AG08396 (cell line): ENCODE results near the gene TAX1BP3.

Source experiments
- DNase-seq: peaks from one replicate; pipeline ENCODE4 v3.0.0; 2012; ENCODE audit warnings: low spot score, mixed read lengths

The TAX1BP3 gene

GRCh38 chr17:3688027-3688553, 19.7 kb upstream of the TAX1BP3 start:
- DNase-seq, result peak; percentile 51

DNA sequence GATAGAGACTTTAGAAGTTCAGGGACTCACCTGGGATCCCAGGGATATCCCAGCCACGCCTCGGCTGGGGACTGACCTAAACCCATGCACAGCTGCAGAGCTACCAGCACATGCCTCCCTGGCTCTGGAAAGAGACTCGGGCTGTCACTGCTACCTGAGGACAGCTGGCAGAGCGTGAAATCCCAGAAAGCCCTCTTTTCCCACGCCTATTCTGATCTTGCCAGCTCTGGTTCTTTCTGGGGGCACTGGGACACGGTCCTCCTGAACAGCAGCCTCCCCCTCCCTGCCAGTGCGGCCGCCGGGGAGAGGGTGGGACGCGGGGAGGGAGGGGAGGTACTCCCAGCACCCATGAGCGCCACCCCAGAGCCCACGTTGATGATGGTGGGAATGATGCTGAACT, 16.8 kb upstream of the TAX1BP3 start:
- no peak for DNase-seq

GRCh38 chr17:3683054-3683511, 14.7 kb upstream of the TAX1BP3 start:
- DNase-seq, result peak; percentile 81

GRCh38 chr17:3682033-3682432, 13.7 kb upstream of the TAX1BP3 start:
- DNase-seq, result no peak

DNA sequence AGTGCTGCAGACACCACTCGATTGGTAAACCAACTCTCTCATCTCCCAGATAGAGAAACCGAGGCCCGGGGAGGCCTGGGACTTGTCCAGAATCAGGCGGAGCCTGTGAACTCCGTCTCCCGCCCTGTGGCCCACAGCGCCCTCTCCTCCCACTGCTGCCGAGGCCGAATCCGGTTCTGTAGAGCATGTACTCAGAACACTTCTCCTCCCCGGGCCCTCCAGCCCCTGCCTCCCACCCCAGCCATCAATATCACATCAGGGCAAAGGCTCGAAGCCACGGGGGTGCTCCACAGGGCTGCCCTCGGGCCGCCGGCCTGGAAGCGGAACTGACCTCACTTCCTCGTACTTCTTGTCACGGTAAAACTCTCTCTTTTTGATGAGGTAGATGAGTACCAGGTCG, 13.2 kb upstream of the TAX1BP3 start:
- no peak for DNase-seq

DNA sequence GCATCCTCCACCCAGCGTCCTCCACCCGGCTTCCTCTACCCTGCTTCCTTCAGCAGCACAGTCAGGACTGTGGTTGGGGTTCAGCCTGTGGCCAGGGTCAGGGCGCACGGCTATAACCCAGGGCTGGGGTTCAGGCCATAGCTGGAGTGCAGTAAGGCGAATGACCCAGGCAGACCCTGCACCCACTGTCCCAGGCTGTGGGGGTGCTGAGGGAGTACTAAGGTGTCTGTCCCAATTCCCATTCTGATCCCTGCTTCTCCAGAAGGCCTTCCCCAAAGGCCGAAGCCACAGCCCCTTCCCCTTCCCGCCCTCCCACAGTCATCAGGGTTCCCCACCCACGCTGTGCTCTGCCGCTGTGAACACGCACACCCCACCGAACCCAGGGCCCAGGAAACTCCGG, 12.7 kb upstream of the TAX1BP3 start:
- DNase-seq, result no peak

DNA sequence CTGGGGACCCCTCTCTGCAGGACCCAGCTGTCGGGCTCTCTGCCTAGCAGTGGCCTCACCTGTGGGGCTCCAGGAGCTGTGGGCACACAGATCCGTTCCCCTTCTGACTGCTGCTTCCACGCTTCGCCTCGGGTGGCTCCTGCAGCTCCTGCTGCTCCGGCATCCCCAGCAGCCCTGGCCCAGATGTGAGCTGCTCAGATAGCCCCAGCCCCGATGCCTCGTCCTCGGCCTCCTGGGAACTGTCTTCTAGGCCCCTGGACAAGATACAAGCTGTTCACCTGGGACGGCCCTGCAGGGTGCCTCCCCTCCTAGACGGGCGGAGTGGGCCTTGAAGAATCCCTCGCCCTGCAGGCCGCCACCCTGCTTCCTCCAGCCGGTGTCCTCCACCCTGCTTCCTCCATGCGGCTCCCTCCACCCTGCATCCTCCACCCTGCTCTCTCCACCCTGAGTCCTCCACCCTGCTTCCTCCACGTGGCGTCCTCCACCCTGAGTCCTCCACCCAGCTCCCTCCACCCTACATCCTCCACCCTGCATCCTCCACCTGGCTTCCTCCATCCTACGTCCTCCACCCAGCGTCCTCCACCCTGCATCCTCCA, 11.3 kb upstream of the TAX1BP3 start:
- no peak for DNase-seq

GRCh38 chr17:3678821-3679530, 10.6 kb upstream of the TAX1BP3 start:
- no peak for DNase-seq

DNA sequence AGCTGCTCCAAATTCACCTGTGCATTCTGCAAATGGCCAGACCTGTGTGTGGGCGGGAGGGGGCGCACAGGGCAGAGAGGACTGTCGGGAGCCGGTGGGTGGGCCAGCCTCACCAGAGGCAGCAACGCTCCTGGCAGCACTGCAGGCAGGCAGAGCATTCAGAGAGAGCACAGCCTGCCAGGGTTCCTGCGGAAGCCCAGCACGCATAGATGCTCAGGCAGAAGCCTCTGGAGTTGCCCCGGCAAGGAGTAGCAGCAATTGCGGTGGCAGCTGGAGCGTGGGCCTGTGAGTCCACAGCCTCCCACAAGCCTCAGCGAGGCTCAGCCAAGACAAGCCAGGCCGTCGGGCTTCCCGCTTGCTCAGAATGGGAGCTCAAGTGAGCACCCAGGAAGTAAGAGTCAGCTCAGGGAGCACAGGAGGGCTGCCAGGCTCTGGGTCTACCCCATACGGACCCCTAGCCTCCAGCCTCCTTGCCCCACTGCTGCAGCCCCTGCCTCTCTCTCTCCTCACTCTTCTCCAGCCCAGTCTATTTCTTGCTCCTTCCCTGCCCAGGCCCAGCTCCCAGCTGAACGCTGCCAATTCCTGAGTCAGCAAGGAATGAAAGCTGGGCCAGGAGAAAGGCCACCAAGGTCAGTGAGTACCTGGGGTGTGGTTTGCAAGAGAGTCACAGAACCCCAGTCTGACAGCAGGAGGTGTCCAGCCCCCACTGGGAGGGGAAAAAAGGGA, 9.9 kb upstream of the TAX1BP3 start:
- DNase-seq, result no peak

- DNase-seq, result no peak
Measured at GRCh38 chr17:3675886-3676285, 7.5 kb upstream of the TAX1BP3 start.

DNA sequence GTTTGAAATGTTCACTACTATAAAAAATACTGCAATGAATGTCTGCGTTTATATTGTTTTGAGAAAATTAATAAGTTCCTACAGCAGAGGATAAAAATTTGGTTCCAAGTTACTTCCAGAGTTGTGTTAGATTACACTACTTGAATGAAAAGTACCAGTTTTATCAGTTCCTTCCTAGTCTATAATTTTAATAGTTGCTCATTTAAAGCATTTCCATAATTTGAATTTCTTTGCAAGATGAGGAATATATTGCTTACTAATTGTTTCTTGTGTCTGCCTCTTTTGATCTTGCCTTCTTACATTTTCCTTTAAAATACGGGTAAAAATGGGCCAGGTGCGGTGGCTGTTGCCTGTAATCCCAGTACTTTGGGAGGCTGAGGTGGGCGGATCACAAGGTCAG, 4.2 kb upstream of the TAX1BP3 start:
- no peak for DNase-seq

DNA sequence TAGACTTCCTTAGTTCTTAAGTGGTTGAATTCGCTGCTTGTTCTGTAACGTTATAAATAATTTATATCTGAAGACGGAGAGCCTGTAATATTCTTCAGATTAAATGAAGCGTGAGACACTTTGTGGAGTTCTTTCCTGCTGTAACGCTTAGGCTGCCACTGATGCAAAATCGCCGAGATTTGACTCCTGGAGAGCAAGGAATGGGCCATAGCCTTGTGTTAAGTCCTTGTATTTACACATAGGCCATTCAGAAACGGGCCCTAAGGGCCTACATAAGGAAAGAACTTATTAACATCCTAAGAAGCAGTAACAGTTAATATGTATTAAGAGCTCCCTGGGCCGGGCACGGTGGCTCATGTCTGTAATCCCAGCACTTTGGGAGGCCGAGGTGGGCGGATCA, 1.2 kb upstream of the TAX1BP3 start:
- no peak for DNase-seq

- DNase-seq, result no peak
Measured at GRCh38 chr17:3669085-3669347, 638 bp upstream of the TAX1BP3 start.

GRCh38 chr17:3667366-3668278, 756 bp downstream of the TAX1BP3 start:
- peak; percentile 95 for DNase-seq

- no peak for DNase-seq
Measured at GRCh38 chr17:3666516-3666915, 1.9 kb downstream of the TAX1BP3 start.

GRCh38 chr17:3665834-3666233, 2.5 kb downstream of the TAX1BP3 start:
- no peak for DNase-seq

DNA sequence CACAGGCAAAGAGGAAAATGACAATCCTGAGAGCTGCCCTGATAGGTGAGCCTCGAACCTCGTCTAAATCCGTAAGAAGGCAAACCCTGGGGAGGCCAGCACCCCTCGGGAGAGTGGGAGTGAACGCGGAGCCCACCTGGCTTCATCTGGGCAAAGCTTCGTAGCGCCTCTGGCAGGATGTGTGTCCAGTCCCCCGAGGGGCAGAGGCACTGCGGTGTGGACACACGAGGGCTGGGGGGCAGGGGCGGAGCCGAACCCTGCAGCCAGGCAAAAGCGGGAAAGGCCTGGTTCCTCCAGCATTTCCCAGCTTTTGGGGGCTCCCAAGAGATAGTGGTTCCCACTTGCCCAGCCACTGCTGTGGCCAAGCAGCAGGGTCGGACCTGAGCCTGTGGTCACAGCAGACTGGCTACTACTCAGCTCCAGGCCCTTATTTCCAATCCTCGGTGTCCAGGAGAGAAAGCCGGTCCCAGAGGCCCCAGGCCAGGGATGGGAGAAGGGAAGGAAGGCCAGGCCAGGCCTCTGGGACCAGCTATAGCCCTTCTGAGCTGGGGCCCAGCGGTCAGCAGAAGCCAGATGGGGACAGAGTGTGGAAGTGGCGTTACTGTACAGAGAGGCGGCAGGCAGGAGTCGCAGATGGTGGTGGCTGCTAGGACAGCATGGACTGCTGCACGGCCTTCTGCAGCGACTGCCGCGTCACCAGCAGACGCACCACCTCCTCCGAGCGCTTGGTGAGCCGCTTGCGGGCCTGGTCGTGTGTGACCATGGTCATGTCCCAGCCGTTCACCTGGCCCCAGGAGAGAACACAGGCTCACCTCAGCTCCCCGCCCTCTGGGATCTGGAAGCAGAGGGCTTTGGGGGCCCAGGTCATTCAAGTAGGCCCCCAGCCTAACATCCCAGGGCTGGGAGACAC, 5.0 kb downstream of the TAX1BP3 start:
- no peak for DNase-seq

GRCh38 chr17:3660311-3660891, 8.0 kb downstream of the TAX1BP3 start:
- no peak for DNase-seq

GRCh38 chr17:3659541-3660111, 8.8 kb downstream of the TAX1BP3 start:
- DNase-seq, result peak; percentile 94

DNA sequence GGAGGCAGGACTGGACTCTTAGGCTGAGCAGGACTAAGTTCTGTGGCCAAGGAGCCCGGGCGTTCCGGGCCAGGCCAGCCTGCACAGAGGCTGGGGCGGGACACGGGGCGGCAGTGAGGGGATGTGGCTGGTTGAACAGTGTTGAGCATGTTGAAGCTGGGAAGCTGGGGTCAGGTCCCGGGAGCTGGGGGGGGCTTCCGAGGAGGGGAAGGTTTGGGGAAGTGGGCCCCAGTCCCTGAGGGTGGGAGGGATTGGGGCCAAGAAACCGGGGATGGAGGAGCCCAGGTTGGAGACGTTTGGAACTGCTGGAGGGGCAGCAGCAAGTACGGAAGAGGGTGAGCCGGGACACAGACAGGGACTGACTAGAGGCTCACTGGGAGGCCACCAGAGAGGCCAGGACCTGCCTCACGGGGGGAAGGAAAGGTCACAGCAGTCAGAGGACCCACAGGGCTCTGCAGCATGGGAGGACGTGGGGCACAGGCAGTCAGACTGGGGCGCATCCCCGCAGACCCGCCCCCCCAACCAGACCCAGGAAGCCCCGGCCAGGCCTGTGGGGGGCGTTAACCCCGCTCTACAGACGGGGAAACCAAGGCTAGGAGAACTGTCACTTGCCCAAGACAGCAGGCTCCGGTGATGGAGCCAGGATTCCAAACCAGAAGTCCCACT, 9.5 kb downstream of the TAX1BP3 start:
- no peak for DNase-seq
